TTC549 (cell line): ENCODE measurements around the gene SOX10.
"Not testable (repeated sequence)": the region's sequence is repeated elsewhere in the genome, so short reads cannot be mapped to it uniquely, and the experiment has no call there.

Source experiments
- FAIRE-seq: peaks from 2 replicates; lab custom pipeline; 2012; peaks lifted over from hg19 to GRCh38; lab: Jason Lieb, UNC

The SOX10 gene

DNA sequence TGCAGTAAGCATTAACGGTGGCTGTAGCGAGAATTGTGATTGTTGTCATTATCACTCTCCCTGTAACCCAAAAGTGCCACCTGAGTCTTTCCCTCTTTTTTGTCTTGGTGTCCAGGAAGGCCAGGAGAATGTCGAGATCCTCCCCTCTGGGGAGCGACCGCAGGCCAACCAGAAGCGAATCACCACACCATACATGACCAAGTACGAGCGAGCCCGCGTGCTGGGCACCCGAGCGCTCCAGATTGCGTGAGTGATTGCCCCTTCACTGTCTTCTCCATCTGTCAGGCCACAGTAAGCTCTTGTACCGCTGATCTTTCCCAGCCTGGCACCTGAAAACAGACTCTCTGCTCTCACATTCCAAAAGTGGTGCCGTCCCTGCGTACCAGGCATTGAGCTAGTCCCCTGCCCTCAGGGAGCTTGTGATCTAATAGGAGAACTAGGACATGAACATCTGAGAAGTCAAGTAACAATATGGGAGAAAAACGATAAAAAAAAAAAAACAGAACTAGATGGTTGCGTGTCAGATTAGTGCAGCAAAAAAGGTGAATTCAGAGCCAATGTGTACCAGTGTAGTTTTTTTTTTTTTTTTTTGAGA is 25.0 kb downstream of the SOX10 start:
- FAIRE-seq: no peak

DNA sequence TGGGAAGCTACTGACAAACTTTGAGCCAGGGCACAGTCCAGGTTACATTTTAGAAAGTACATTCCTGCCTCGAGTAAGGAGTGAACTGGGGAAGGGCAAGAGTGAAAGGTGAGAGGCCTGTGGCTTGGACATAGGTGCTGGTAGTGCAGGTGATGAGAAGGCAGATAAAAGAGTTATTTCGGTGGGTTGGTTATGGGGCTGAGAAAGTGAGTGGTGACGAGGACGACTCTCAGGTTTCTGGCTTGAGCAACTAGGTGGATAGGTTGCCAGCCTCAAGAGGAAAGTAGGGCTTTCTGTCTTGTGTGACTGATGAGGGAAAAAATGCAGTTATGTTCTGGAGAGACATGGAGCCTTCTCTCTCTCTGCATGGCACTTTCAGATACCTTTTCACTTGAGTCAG is 27.1 kb downstream of the SOX10 start:
- no peak for FAIRE-seq

DNA sequence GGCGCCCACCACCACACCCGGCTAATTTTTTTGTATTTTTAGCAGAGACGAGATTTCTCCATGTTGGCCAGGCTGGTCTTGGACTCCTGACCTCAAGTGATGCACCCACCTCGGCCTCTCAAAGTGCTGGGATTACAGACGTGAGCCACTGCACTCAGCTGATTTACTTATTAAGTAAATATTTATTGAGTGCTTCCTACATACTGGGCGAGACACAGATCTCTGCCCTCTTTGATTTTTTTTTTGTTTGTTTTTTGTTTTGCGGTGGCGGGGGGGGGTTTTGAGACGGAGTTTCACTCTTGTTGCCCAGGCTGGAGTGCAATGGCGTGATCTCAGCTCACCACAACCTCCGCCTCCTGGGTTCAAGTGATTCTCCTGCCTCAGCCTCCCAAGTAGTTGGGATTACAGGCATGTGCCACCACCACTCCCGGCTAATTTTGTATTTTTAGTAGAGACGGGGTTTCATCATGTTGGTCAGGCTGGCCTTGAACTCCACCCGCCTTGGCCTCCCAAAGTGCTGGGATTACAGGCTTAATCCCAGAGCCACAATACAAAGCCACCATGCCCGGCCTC is 28.4 kb downstream of the SOX10 start:
- not testable (repeated sequence) for FAIRE-seq

DNA sequence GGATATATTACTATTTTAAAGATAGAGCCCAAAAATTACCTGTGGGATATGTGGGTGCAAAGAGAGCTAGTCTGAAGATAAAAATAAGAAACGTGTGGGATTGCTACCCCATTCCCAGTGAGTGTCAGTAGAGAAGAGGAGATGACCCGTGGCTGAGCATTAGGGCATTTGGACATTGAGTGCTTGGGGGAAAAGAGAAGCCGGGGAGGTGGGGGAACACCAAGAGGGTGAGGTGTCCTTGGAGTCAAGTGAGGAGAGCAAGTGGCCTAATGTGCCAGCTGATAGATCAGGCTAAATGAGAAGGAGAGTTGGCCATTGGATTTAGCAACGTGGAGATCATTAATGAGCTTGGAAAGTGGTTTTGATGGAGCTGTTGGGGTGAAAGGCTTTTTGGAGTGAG is 29.7 kb downstream of the SOX10 start:
- FAIRE-seq: no peak

DNA sequence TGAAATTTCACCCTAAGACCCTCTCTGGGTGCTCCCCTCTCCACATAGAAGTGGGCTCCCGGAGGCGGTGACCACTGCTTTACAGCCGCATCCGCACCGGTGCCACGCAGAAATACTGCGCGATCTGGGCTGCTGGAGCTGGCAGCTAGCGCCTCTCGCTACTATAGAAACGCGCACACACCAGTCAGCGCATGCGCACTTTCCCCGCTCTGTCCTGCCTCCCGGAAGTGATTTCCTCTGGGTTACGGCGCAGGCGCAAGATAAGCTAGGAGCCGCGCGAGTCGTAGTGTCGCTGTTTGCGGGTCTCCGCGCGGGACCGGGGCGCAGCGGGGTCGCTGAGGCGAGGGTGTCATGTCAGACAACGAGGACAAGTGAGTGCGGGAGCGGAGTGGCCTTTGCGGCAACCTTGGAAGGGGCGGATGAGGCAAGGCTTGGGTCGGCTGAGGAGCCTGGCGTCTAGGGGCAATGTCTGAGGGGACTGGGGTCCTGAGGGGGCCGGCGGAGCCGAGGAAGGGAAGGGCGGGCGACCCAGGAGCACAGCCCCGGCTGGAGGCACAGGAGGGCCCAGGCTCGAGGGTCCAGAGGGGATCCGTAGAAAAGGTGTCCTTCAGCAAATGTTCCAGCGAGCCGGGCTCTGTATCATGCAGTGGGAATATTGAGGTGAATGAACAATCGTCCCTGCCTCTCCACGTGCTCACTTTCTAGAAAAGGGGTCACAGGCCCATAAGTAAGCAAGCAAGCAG is 30.7 kb downstream of the SOX10 start, which contains the start of the genes C22orf23 and POLR2F:
C22orf23 (minus strand) TSS at position 165 of the 743 bp plus-strand sequence. CDS start 452 bp downstream, outside the sequence.
POLR2F (plus strand) TSS at position 263 of the 743 bp plus-strand sequence; CDS start at position 352, 89 bp downstream.
- FAIRE-seq: peak; percentile 53

DNA sequence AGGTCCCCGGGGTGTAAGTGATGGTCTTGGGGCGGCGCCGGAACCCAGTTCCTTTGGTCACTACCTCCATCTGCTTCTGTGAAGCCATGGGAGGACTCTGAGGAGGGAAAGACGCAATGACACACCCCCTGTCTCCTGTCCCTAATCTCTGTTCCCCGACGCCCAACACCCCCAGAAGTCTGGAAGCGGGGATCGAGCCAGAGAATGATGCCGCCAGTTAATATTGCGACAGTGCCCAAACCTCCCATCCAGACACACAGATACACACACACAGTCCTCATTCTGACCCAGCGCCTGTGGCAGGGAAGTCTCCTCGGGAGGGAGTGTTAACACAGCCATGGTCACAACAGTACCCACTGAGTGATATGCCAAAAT is 31.3 kb downstream of the SOX10 start:
- no peak for FAIRE-seq

DNA sequence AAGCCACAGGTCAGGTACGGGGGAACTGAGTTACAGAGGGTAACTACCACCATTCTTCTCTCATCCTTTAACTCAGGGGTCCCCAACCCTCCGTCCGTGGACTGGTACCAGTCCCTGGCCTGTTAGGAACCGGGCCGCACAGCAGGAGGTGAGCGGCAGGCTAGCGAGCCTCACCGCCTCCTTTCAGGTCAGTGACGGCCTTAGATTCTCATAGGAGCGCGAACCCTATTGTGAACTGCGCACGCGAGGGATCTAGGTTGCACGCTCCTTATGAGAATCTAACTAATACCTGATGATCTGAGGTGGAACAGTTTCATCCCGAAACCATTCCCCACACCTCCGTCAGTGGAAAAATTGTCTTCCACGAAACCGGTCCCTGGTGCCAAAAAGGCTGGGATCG is 31.7 kb downstream of the SOX10 start:
- FAIRE-seq: not testable (repeated sequence)

DNA sequence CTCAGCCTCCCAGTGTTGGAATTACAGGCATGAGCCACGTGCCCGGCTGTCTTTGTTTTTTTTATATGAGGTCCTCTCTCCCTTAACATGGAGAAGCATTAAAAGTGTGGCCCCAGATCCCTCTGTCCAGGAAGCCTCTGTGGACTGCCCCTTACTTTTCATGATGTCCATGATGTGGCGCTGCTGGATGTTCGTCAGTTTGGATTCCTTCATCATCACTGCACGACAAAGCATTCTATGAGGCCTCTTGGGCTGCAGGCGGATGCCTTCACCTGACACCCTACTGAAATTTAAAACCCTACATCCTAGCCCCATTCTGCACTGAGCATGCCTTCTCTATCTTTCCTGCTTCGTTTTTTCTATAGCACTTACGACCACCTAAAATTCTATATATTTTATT is 33.0 kb downstream of the SOX10 start:
- FAIRE-seq: no peak

DNA sequence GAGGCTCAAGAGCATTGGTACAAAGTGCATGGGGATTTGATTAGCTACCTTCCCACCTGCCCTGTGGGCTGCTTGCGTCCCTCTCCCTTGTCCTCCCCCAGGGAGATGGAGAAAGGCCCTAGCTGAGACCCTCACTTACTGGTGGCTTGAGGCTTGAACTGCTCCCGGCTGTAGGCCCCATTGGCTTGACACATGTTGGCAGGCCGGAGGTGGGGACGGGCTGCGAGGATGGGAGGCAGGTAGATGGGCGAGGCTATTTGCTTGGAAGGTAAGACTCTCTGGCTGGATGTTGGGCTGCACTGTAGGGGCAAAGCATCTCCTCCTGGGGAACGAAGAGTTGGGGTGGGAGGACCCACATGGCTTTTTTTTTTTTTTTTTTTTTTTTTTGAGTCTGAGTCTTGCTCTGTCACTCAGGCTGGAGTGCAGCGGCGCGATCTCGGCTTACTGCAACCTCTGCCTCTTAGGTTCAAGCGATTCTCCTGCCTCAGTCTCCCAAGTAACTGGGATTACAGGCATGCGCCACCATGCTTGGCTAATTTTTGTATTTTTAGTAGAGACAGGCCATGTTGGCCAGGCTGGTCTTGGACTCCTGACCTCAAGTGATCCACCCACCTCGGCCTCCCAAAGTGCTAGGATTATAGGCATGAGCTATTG is 37.1 kb downstream of the SOX10 start:
- FAIRE-seq: not testable (repeated sequence)

DNA sequence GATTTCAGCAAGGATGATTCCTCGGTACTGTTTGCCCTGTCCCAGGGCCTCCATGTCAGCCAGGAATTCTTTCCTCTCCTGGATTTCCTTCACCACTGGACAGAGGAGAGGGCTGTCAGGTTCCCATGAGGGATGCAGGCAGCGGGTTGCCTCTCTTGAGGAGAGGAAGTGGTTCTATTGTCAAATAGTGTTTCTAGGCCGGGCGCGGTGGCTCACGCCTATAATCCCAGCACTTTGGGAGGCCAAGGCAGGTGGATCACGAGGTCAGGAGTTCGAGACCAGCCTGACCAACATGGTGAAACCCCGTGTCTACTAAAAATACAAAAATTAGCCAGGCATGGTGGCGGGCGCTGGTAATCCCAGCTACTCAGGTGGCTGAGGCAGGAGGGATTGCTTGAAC is 39.9 kb downstream of the SOX10 start:
- FAIRE-seq: not testable (repeated sequence)

DNA sequence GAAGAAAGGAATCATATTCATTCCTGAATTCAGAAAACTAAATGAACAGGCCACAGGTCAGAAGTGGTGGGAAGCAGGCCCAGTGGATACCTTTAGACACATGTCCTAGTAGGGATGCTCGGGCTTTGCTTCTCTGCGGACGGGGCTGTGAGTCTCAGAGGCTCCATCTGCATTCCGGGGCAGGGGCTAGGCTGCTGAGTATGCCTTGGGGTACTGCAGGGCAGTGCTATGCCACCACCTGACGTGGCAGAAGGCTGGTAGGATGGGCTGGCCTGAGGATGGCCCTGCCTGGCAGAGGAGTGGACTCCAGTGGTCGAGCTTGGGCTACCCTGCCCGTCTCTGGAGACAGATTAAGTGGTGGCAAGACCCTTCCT is 40.5 kb downstream of the SOX10 start:
- FAIRE-seq: no peak

DNA sequence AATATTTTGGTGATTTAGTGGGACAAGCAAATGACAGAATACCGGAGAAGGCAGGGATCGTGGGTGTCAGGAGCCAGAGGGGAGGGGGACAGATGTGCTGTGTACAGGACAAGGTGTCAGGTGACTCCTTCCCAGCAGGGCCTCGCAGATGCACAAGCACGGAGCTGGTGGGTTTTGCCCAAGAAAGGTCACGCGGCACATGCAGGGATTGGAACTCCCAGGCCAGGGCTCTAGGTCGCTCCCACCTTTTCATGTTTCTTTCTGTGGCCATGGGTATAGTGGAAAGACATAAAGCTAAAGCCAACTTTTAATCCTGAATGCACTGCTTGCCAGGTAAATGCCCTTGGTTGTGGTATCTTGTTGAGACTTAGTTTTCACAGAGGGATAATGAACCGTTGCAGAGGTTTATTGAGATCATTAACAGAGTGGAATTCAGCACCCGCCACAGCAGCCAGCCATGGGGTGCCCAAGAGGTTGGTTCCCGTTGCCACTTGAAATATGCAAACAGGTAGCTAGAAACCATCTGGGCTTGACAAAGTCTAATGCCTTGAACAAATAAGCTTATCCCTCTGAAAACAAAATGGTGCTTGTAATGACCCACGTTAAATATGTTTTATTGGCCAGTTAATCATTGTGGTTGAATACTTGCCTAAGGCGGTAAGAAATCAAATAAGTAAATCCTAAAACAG is 41.1 kb downstream of the SOX10 start:
- no peak for FAIRE-seq

DNA sequence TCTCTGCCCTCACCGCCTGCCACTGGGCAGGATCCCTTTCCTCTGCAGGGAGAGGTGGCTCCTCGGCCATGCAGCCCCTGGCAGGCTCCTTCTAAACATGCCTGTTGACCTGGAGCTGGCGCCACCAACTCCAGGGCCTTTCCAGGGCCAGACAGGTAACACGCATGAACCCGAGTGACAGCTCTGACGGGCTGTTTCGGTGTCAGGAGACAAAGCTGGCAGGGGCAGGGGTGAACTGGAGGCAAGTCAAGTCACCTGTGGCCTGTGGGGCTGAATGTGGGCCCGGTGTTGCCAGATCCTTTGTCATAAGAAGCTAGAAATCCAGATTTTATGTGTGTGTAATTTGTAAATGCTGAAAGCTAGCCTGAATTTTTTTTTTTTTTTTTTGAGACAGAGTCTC is 42.2 kb downstream of the SOX10 start:
- FAIRE-seq: no peak

DNA sequence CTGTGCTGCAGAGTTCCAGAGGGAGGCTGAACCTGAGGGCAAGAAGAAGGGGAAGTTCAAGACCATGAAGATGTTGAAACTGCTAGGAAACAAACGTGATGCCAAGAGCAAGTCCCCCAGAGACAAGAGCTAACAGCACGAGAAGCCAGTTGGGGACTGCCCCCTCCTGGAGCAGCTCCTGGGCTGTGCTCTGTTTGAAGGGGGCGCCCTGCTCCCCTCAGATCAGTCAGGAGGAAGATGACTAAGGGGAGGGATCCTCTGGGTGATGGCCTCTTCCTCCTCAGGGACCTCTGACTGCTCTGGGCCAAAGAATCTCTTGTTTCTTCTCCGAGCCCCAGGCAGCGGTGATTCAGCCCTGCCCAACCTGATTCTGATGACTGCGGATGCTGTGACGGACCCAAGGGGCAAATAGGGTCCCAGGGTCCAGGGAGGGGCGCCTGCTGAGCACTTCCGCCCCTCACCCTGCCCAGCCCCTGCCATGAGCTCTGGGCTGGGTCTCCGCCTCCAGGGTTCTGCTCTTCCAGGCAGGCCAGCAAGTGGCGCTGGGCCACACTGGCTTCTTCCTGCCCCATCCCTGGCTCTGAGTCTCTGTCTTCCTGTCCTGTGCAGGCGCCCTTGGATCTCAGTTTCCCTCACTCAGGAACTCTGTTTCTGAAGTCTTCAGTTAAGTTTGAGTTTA is 43.5 kb downstream of the SOX10 start:
- no peak for FAIRE-seq

DNA sequence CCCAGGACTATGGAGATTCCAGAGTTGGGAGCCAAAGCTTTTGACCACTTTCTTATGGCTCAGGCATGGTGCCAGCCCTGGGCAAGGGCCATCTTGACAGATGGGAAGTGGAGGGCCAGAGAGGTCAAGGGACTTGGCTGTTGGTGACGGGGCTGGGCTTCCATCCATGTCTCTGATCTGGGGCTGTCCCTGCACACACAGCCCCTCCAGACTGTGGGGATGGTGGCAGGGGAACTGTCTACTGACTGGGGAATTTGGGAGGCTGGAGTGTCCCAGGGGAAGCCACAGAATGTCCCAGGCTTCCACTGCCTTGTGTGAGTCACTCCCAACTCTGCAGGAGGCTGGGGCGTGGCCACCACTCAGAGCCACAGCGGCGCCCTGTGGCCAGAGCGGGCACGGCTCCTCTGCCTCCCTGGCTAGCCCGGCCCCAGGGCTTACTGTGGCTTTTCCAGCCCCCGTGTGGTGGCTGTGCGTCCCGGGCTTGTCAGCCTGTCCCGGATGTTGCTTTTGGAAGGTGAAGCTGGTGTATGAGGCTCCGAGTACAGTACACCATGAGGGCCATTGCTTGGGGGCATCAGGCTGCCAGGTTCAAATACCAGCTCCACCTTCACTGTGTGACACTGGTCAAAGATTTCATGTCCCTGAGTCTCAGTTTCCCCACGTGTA is 50.5 kb downstream of the SOX10 start:
- peak; percentile 68 for FAIRE-seq

DNA sequence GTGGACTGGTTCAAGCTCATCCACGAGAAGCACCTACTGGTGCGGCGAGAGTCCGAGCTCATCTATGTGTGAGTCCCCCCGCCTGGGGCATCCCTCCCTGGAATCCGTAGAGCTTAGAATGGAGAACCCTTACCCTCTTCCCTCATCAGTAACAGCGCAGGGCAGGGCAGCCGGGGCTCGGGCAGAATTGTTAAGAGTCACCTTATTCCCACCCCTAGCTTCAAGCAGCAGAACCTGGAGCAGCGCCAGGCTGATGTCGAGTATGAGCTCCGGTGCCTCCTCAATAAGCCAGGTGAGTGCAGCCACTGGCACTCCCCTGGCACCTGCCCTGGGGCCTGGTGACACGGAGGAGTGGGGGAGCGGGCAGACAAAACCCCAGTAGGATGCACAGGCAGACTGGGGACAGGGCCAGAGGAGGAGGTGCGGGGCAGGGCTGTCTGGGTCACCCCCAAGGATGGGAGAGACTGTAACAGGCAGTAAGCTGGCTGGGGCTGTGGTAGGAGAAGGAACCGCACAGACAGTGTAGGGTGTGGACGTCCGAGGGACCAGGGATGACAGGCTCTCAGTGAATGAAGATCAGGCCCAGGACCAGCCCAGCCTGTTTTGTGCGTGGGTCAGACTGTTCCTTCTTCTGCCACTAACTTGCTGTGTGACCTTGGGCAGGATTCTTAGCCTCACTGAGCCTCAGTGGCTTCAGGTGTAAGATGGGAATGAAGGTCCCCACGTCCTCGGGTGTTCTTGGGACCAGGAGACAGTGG is 51.4 kb downstream of the SOX10 start:
- no peak for FAIRE-seq

DNA sequence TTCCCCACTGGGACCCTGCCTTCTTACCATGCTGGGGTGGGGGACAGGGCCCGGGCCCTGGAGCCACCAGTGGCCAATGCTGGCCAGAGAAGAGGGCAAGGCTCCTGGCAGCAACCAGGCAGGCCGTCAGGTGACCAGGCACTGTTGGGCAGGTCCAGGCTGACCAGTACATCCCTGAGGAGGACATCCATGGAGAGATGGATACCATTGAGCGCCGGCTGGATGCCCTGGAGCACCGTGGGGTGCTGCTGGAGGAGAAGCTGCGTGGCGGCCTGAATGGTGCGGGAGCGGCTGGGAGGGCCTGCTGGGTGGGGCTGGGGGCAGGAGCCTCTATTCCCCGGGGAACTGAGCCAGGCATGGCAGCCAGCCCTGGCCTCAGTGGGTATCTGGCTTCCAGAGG is 52.0 kb downstream of the SOX10 start:
- FAIRE-seq: no peak

DNA sequence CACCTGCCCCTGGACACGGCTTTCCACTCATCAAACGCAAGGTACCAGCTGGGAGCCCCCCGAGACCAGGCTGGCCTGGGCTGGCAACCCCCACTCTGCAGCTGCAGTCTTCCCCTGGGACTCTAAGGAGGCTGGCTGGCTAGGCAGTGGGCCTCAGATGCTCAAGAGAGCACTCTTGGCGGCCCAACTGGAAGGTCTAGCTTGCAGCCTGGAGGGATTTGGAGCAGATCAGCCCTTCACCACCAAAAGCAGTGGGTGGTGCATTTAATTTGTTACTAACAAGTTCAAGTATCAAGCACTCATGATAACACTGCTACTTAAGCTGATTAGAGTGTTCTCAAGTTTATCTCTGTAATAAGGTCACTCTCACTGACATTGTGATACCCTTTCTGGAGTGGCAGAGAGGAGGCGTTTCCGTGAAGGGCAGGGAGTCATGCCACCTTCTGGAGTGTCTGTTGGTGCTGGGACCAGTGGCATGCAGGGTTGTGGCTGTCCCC is 52.4 kb downstream of the SOX10 start:
- no peak for FAIRE-seq

DNA sequence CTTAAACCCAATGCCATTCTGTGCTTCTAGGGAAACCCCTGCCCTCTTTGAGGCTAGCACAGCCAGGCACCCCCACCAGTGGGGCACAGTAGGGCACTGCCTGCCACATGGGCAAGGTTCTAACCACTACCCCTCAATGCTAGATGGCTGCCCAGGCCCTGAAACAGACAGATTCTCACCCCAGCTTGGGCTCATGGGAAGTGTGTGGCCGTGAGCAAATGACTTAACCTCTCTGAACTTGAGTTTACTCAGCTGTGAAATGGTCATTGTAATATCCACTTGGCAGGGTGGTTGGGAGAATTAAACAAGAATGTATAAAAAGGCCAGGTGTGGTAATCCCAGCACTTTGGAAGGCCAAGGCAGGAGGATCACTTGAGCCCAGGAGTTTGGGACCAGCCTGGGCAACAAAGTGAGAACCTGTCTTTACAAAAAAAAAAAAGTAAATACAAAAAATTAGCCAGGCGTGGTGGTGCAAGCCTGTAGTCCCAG is 53.4 kb downstream of the SOX10 start:
- no peak for FAIRE-seq

DNA sequence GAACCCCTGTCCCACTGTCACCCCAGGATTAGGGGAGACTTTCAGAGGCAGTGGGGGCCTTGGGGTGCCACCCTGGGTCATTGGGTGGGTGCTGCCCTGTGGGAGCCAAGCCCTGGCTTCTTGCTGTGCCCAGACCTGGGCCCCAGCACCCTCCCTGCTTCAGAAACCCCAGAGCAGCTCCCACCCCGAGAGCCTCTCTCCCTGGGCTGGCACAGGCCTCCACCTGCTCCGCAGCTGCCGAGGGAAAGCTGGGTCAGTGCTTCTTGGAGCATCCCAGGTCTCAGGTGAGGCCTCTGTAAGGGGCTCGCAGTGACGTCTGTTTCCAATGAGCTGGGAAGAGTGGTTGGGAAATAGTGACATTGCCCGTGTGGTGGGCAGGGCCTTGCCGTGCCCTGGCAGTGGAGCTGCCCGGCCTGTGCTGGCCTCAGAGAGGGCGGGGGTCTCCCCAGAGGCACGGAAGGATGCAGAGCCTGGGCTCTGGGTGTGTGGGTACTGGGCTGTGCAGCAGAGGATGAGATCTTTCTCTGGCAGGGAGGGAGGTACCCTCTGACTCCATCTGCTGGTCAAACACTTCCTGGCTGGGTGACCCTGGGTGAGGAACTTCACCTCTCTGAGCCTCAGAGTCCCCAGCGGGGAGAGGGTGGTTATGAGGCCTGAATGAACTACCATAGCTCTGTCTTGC is 53.9 kb downstream of the SOX10 start:
- FAIRE-seq: no peak
